GM23338 (cell line): Measurements from ENCODE around the gene INPP4A.

Experiments
- CTCF ChIP-seq, 2 experiments: fragments of 200-600 bp in 1 of 2; sonication (generic) in 1 of 2; conservative IDR thresholded peaks; 2 replicates each; pipeline versions ENCODE4 v1.5.1 to v1.6.1; 2016 to 2017; ENCODE audit warnings: antibody characterized with exemption in 2 of 2, low read depth in 2 of 2, mild to moderate bottlenecking in 2 of 2, moderate library complexity in 1 of 2
- POLR2AphosphoS5 ChIP-seq: IDR thresholded peaks from 2 replicates; pipeline ENCODE4 v1.6.1; 2016; ENCODE audit warnings: antibody characterized with exemption, low read depth

DNA sequence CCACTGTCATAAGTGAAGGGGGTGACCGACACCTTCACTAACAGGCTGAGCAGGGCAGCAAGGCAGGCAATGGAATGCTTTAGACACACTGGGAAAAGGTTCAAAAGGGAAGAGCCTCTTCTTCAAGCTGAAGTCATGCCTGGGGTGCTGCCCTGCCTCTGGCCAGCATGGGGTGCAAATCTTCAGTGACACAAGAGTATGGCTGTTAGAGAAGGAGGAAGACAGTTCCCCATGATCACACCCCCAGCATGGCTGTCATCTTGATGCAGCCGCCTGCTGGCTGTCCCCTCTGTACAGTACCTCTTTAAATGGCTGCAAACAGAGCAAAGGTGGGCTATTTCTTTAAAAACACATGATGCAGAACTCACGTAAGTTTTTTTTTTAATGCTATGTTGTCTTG, 71.9 kb downstream of the INPP4A start:
- no peak for TF ChIP-seq CTCF (conservative IDR thresholded peaks at IDR 0.05; ENCODE audit: low read depth in 2 of 2)
- no peak for TF ChIP-seq POLR2AphosphoS5
